CD4-positive, alpha-beta T cell treated with Interleukin-1 beta for 1 hour (primary cell): ENCODE results near the gene PGA4.
"Not testable (repeated sequence)": the region's sequence is repeated elsewhere in the genome, so short reads cannot be mapped to it uniquely, and the experiment has no call there.

Experiments
- DNase-seq, 2 donors: peaks; one replicate each; pipeline ENCODE4 v3.0.0-alpha.2; 2020 to 2022

PGA4 gene

DNA sequence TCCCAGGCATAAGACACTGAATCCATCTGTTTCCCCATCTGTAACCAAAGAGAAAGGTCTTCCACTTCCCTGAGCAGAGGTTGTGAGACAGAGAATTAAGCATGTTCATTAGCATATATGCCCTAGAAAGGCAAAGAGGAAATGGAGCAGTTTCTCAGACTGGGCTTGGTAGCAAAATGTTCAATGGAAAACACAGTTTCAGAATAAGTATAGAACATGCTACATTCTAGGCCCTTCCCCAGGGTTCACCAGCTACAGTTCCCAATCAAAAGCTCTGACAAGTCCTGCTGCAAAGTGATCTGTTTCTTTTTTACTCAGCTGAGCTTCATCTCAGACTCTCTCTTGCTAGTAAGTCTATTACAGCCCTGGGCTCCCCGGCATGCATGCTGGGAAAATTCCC is 30.2 kb downstream of the PGA4 start:
- DNase-seq: not testable (repeated sequence)

DNA sequence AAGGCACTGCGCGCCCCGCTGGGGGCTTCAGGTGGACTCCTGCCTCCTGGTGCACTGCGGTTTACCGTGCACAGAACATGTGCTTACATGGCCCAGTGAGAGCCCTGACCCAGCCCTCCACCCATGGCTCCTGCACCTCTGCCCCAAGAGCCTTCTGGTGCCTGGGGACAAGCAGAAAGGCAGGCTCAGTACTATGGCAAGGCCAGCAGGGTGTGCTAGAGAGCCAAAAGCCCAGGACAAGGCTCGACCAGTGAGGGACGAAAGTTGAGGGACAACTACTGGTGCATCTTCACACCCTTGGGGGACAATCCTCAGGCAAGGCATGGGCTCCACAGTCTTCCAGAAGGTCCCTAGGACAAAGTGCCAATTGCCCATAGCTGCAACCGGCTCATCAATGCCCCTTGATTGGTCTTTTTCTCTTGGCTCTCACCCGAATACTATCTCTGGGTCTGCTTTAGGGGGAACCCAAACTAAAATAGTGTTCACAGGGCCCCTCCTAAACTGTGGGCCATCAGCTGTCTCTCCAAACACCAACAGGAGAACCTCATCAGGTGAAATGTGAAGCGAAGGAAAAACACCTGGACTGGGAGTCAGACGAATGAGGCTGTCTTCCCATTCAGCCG is 32.4 kb downstream of the PGA4 start:
- DNase-seq: peak; percentile 62 to 64

DNA sequence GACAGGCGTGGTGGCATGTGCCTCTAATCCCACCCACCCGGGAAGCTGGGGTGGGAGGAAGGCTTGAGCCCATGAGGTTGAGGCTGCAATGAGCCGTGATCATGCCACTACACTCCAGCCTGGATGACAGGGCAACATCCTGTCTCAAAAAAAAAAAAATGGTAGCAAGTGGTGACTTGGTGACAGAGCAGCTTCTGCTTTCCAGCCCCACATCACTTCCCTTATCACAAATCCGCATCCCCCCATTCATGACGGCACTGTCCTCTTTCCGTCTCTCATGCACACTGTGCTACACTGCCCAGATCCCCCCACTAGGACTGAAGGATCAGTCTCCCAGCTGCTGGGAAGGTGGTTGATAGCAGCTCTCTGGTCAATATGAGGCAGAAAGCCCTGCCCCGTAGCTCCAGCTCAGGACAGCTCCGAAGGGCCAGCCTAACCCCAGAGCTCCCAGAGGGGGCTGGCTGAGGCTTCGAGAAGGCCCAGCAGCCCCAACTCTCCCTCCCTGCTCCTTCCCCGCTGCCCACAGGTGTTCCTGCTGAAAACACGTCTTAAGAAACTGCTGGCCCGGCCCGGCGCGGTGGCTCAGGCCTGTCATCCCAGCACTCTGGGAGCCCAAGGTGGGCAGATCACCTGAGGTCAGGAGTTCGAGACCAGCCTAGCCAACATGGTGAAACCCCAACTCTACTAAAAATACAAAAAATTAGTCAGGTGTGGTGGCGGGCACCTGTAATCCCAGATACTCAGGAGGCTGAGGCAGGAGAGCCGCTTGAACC is 34.7 kb downstream of the PGA4 start:
- peak in 1 of 2 donors; percentile 3 for DNase-seq

DNA sequence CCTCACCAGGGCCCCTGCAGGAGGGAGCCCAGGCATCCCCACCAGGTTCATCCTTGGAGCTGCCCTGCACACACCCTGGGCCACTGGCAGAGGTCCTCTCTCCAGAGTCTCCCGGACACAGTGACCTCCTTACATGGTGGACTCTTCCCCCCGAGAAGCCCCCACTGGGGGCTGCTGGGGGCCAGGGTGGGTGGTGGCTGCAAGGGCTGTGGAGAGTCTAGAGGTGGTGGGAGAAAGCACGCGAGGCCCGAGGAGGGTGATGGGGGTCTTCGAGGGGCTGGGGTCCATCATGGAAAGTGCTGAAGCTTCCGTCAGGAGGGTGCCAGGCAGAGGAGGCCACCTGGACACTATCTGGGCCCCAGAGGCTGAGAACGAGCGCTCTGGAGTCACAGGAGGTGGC is 36.4 kb downstream of the PGA4 start:
- no peak for DNase-seq

DNA sequence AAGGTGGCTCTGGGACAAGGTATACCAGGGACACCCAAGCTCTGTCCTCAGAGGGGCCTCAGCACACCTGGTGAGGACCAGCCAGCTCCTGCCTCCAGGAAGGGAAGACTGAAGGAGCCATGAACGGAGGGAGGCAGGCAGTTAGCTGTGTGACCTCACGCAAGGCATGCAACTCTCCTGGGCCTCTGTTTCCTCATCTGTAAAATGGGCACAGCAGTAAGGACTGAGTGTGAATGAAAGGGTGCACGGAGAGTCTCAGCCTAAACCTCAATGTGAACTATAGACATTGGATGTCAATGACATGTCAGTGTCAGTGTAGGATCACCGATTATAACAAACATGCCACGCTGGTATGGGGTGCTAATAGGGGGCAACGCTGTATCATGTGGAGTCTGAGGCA is 37.2 kb downstream of the PGA4 start:
- DNase-seq: no peak

DNA sequence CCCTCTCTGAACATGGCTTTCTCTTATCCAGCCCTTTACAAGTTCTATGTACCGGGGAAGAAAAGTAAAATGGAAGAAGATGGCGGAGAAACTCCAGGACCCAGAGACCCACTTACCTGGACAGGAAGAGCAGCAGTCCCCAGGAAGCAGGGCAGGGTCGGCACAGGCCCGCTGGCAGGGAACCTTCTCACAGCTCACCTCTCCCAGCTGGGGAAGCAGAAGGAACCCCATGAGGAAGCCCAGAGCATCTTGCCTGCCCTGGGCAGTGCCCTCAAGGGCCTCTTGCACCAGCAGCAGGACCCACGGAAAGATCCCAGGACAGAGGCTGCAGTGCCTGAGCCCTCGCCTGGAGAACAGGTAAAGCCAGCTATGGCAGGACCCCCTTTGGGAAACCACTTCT is 42.2 kb downstream of the PGA4 start:
- no peak for DNase-seq

DNA sequence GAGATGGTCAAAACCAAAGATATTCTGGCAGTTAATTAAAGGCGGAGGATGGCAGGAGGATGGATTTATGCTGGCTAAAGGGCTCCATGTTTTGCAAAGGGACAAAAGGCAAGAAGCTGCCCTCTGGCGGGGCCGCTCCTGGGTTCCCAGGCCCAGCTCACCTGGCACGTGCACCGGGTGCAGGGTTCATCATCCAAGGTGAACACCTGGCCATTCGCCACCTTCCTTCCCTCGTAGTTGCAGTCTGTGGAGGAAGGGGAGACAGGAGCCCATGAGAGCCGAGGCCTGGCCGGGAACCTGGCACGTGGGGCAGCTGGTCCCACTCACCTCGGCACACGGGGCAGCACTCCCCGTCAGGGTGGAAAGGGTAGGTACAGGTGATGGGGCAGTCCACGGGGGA is 42.6 kb downstream of the PGA4 start:
- no peak for DNase-seq

DNA sequence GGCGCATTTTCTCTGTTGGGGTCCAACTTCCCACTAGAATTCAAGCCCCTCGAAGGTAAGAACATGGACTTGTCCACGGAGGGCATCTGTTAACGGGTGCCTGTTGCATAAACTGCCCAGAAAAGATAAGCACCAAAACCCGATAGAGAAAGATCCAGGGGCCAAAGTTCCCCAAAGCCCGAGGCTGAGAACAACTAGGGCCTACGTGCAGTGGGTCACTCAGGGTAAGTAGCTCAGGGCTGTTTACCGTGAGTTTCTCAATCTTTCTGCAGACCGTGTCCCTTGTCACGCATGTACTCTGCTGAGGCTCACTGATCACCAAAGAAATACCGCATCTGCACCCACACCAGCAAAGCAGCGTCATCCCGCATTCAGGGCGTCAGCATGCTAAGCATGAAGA is 43.2 kb downstream of the PGA4 start:
- DNase-seq: no peak

DNA sequence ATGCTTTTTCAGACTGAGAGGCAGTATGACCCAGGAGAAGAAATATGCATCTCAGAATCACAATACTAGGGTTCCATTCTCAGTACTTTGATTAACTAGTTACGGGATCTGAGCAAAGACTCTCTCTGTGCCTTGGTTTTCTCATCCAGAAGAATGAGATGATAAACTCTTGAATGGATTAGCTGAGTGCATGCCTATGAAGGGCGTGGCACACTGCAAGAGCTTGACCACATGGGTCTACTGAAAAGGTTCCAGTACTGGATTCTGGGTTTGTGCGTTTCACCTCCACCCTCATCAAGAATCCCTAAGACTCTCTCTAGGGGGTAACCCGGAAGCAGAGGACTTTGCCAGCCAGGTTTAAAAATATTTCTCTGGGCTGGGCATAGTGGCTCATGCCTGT is 44.5 kb downstream of the PGA4 start:
- no peak for DNase-seq

DNA sequence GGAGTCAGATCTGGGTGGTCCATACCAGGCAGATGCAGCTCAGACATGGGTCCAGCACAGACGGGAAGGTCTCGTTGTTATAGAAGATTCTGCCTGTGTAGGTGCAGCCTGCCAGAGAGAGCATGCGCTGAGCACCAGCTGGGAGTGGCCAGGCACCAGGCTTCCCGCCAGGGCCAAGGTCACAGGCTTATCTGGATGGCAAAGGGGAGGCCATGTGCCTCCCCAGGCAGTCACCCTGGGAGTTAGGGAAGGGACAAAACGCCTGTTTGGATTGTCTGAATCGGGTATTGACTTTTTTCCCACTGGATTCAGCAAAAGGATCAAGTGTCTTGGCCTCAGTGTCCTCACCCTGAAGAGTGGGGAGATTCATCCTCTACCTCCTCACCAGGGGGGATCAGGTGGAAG is 45.3 kb downstream of the PGA4 start:
- no peak for DNase-seq

DNA sequence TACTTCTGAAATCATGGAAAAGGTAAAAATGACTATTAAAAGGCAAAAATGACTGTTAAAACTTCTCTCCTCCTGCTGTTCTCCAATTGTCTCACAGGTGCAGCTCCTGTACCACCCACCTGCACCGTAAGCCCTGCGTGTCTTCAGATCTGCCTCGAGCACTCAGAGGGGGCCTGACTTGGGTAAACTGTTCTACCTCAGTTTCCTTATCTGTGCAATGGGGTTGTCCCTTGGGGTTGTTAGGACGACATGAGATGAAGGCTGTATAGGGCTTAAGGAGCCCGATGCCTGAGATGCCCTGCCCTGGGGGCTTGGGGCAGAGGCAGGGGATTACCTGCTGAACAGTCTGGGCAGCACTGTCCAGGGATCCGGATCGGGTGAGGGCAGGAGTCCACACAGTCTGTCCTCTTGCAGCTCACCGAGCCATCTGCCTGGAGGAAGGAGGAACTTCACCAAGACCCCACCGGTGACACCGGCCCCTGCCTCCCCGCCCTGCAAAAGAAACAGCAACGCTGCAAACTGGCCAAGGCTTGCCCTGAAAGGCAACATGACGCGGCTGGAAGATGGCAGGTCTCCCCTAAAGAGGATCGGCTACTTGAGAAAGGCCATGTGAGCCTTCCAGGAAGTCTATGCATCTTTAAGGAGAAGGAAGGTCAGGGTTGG is 46.6 kb downstream of the PGA4 start:
- DNase-seq: no peak

DNA sequence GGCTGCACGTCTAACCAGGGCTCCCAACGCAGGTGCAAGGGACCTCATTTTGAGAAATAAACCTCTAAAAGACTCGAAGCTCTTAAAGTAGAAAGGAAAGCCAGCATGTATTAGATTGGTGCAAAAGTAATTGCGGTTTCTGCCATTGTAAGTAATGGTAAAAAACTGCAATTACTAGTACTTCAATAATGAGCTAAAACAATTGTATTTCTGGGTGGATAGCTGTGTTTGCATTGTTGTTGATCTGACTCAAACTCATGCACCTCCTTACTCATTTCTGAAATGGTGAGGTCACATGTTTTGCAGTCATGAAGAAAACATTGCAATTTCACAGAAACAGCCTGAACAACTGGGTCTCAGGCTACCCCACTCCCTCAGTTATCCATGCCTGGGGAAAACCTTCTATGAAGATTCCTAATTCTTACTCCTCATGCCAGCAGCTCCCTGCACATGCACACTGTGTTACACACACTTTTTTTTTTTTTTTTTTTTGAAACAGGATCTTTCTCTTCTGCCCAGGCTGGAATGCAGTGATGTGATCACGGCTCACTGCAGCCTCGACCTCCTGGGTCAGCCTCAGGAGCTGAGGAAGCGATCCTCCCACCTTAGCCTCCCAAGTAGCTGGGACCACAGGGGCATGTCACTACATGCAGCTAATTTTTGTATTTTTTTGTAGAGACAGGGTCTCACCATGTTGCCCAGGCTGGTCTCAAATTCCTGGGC is 48.4 kb downstream of the PGA4 start:
- no peak for DNase-seq

DNA sequence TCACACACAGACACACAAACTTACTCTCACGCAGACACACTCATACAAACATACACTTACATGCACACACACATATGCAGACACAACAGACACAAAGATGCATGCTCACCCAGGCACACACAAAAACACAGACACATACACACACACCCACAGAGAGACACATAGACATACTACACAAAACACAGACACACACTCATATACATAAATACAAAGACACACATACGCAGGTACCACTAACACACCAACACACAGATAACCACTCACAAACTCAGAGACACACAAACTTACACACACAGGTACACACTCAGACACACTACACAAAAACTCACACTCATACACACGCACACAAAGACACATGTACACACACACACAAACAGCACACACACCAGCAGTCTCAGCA is 50.6 kb downstream of the PGA4 start:
- DNase-seq: no peak

DNA sequence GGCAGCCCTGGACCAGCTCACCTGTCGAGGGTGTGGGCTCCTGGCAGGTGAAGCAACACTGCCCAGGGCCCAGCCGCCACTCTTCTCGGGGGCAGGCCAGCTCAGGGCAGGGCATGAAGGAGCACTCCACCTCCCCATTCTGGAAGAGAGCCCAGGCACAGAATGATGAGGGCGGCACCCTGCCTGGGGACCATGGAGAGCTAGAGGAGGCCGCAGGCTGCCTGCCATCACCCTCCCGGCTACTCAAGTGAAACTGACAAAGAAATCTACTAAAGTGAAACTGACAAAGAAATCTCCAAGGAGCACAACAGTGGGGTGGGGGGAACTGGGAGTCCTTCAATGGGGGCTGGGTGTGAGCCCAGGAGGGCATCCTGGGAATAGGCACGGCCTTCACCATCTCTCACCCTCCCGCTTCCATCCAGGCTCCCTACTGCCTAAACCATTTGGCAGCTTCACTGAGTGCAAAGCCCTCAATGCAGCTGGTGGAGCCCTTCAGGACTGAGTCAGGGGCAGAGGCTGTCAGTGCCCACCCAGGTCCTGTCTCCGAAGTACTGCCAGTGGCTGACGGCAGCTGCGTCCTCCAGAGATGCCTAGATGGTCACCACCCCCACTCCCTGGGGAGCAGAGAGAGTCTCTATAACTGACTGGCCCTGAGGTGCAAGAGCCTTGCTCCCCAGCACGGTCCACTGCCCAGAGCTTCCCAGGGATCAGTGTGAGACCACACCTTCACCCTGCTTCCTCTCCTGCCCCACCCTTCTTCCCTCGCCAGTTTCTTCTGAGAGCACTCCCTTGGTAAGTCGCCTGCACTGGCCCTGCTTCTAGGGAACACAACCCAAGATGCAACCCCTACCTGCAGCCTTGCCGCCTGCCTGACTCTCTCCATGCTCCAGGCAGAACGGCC is 51.3 kb downstream of the PGA4 start:
- no peak for DNase-seq

DNA sequence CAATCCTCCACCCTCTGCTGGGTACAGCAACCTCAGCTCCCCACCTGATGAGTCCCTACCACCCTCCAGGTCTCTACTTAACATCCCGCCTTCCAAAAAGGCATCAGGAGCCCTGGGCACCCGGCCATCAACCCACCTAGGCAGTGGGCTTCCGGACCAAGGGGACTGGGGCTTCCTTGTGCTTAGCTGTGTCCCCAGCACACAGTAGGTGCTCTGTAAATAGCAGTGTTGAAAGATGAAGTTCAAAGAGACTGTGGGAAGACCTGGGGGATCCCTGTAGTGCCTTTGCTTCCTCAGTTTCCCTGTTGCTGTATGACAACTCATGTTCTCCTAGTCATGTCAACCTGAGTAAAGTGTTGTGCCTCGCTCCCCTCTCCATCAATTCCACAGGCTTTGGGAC is 51.9 kb downstream of the PGA4 start:
- no peak for DNase-seq

DNA sequence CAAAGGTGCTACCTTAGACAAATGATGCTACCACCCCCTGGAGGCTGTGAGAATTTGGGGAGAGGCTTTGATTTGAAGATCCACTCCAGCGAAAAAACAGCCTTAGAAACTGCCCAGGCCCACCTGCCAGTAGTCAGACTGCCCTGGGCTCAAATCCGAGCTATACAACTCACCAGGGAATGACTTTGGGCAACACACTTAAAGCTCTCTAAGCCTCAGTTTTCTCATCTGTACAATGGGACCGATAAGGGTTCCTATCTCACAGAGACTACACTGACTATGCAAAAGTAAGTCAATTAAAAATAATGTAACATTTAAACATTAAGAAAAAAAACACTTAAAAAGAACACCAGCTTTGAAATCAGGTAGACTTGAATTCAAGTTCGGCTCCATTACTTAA is 53.0 kb downstream of the PGA4 start:
- DNase-seq: no peak

DNA sequence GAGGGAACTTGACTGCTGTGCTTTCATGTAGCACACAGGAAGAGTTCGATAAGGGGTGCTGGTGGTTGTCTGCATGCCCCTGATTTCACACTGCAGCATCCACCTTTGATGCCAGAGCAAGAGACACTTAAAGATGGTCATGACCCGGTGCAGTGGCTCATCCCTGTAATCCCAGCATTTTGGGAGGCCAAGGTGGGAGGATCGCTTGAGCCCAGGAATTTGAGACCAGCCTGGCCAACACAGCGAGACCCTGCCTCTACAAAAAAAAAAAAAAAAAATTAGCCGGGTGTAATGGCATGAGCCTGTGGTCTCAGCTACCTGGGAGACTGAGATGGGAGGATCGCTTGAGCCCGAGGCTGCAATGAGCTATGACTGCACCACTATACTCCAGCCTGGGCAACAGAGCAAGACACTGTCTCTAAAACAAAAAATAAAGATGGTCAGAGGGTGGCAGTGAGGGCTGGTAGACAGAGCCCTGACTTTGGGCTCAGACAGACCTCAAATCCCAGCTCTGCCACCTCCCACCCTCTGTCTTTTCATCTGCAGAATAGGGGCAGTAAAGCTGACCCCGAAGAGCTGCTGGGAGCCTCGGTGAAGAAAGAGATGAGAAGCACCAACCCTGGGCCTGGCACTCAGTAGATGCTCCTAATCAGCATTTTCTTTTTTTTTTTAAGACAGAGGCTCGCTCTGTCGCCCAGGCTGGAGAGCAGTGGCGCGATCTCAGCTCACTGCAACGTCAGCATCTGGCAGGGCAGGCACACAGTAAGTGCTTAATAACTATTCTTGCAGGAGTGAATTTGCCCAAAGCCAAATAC is 55.2 kb downstream of the PGA4 start:
- no peak for DNase-seq

DNA sequence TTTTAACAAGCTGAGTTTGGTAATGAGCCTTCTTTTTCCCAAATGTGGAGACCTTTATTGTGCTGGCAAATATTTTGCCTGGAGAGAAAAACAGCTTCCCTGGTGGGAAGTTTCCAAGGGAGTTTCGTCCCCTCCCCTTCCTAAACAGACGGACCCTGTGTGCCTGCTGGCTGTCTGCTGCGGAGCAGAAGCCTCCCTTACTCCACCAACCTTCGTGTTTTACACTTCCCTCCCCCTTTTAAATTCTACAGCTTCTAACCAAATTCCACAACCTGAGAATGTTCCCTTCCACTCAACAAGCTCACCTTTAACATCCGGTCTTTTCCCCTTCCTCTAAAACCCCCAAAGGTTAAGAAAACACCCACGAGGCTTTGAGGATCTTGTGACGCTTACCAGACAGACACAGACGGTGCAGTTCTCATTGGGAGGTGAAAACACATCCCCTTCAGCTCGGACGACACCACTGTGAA is 55.9 kb downstream of the PGA4 start:
- DNase-seq: no peak

DNA sequence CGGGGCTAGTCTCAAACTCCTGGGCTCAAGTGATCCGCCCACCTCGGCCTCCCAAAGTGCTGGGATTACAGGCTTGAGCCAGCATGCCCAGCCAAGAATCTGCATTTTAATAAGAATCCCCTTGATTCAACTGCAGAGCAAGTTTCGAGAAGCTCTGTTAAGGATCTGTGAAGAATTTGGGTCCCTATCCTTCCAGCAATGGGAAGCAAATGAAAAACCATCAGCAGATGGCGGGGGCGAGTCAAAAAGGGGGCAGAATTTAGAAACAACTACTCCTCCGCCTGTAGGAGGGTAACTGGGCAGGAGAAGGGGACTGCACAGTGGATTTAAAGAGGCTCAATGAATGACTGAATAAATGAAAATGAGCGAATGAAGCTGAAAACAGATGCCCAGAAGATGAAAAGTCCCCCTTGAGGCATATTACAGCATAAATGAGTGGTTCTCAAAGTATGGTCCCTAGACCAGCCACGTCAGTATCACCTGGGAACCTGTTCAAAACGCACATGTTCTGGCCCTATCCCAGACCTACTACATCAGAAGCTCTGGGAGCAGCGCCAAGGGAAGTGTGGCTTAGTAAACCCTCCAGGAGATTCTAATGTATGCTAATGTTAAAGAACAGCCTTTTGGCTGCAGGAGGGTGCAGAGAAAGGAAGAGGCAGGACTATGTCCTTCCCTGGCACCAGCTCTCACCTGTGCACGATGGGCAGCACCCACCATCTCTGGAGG is 58.0 kb downstream of the PGA4 start:
- no peak for DNase-seq

DNA sequence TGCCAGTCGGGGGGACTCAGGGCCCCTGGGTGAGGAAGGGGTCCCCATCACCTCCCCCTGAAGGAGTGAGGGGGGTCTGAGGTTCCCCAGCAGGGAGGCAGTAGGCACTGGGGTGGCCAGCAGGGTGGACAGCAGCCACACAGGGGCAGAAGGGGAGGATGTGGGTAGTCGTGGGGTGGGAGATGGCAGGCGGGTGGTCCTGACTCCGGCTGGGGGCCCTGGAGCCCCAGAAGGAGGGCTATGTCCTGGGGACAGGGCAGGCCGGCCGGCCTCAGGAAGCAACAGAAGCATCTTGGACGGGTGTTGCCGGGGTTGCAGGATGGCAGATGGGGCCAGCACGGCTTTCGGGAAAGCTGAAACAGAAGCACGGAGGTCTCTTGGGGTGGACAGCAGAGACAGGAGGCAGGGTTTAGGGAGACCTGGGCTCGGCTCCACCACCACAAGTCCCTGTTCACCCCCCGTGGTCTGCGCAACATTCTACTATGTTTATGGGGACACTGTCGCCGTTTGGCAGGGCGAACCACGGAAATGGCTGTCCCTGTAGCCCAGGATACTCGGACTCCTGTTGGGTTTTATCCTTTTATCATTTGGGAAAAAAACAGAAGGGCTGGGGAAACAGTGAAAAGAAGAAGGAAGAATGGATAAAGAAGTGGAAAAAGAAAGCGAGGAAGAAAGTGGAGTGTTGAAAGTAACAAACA is 58.9 kb downstream of the PGA4 start:
- DNase-seq: no peak
